Measurements from ENCODE around the gene OLAH. TPM values are rescaled to one million over a fixed set of nuclear protein-coding genes. Genes with fewer than 3 reads are reported as not detected.

The OLAH gene
- polyA plus RNA-seq, 3 donors = 0.09 TPM; not detected in 2

DNA sequence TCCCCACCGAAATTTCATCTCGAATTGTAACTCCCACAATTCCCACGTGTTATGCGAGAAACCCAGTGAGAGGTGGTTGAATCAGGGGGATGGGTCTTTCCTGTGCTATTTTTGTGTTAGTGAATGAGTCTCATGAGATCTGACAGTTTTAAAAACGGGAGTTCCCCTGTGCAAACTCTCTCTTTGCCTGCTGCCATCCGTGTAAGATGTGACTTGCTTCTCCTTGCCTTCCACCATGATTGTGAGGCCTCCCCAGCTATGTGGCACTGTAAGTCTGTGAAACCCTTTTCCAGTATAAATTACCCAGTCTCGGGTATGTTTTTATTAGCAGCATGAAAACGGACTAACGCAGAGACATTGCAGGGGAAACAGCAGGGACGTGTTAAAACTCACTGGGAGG is 5.3 kb upstream of the OLAH start:
- Mint-ChIP-seq H3K4me1 (peaks cover 47% of the 10 kb centered on the region), H3K4me3 (no peak overlapping the region), H3K9me3 (peaks cover 0 to 22% (median 16%) of the 10 kb centered on the region in 7 donors), H3K27me3 (ENCODE audit: low read depth in 3 of 3) (peaks cover 0 to 9% (median 0%) of the 10 kb centered on the region in 3 donors), H3K27ac (no peak overlapping the region), H3K36me3 (no peaks in the 10 kb centered on the region)
- intact Hi-C loops (cut with micrococcal nuclease) = no loop called here
- TF ChIP-seq, protein P1, sequence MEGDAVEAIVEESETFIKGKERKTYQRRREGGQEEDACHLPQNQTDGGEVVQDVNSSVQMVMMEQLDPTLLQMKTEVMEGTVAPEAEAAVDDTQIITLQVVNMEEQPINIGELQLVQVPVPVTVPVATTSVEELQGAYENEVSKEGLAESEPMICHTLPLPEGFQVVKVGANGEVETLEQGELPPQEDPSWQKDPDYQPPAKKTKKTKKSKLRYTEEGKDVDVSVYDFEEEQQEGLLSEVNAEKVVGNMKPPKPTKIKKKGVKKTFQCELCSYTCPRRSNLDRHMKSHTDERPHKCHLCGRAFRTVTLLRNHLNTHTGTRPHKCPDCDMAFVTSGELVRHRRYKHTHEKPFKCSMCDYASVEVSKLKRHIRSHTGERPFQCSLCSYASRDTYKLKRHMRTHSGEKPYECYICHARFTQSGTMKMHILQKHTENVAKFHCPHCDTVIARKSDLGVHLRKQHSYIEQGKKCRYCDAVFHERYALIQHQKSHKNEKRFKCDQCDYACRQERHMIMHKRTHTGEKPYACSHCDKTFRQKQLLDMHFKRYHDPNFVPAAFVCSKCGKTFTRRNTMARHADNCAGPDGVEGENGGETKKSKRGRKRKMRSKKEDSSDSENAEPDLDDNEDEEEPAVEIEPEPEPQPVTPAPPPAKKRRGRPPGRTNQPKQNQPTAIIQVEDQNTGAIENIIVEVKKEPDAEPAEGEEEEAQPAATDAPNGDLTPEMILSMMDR (IDR thresholded peaks at IDR 0.05) = no peak
- Histone ChIP-seq H3K4me3 (replicated peaks in 1 of 3; ENCODE audit: low read depth in 2 of 3, low read length in 3 of 3) (no peak overlapping the region), H3K4me2 (replicated peaks; ENCODE audit: extremely low read depth, low read length, poor library complexity, severe bottlenecking) (no peak overlapping the region), H3K4me1 (ENCODE audit: control insufficient read depth in 1 of 2, insufficient read depth in 2 of 2, low read length in 2 of 2) (peaks cover 50 to 53% of the 10 kb centered on the region in 2 donors), H4K20me1 (ENCODE audit: insufficient read depth, low read length) (no peaks in the 10 kb centered on the region), H3K79me2 (ENCODE audit: insufficient read depth, low read length) (no peaks in the 10 kb centered on the region), H3K36me3 (replicated peaks in 1 of 2; ENCODE audit: control insufficient read depth in 1 of 2, insufficient read depth in 2 of 2, low read length in 2 of 2) (no peaks in the 10 kb centered on the region), H3K9ac (ENCODE audit: insufficient read depth, low read length, poor library complexity, severe bottlenecking) (no peak overlapping the region), H3K9me3 (replicated peaks in 1 of 2; ENCODE audit: control insufficient read depth in 1 of 2, insufficient read depth in 1 of 2, low read length in 2 of 2) (peaks cover 10 to 12% of the 10 kb centered on the region in 2 donors), H3K27me3 (ENCODE audit: control insufficient read depth in 2 of 2, insufficient read depth in 2 of 2, low read length in 2 of 2) (no peaks in the 10 kb centered on the region), H2AFZ (ENCODE audit: insufficient read depth, low read depth, low read length, poor library complexity, severe bottlenecking) (no peak overlapping the region), H3K27ac (ENCODE audit: low read depth in 1 of 2, low read length in 2 of 2) (no peak overlapping the region)
- 97% methylated on average over 8 of the region's 10 CpGs for WGBS (ENCODE audit: insufficient coverage)
- no peak for DNase-seq

DNA sequence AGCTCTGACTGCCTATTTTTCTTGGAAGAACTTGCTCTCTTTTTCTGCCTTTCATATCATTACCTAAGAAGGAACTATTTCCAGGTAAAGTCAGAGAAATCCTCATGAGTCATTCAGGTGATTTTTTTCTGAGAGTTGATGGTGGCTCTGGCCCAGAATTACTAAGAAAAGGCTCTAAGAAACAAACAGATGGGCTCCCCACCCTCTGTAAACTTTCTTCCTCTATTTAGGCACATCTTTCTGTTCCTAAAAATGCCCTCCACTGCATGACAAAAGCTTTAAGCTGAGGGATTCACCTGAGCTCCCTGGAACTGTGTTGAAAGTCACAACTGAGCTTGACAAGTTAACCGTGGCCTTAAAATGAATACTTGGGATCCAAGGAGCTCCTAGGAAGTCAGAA is 1.6 kb downstream of the OLAH start:
- H3K36me3 ChIP-seq (replicated peaks in 1 of 2; ENCODE audit: control insufficient read depth in 1 of 2, insufficient read depth in 2 of 2, low read length in 2 of 2) = no peaks in the 10 kb centered on the region
- peaks cover 16 to 23% of the 10 kb centered on the region in 2 donors for H3K4me1 ChIP-seq (ENCODE audit: control insufficient read depth in 1 of 2, insufficient read depth in 2 of 2, low read length in 2 of 2)
- H3K36me3 Mint-ChIP-seq = no peaks in the 10 kb centered on the region
- intact Hi-C loops (cut with micrococcal nuclease) = no loop called here
- H3K9me3 ChIP-seq (replicated peaks in 1 of 2; ENCODE audit: control insufficient read depth in 1 of 2, insufficient read depth in 1 of 2, low read length in 2 of 2) = peaks cover 14 to 15% of the 10 kb centered on the region in 2 donors
- WGBS (ENCODE audit: insufficient coverage) = 80% methylated on average over 1 of the region's 1 CpG
- H3K4me2 ChIP-seq (replicated peaks; ENCODE audit: extremely low read depth, low read length, poor library complexity, severe bottlenecking) = no peak overlapping the region
- H4K20me1 ChIP-seq (ENCODE audit: insufficient read depth, low read length) = no peaks in the 10 kb centered on the region
- no peaks in the 10 kb centered on the region for H3K79me2 ChIP-seq (ENCODE audit: insufficient read depth, low read length)
- TF ChIP-seq, protein P1 (IDR thresholded peaks at IDR 0.05) = no peak
- no peak overlapping the region for H2AFZ ChIP-seq (ENCODE audit: insufficient read depth, low read depth, low read length, poor library complexity, severe bottlenecking)
- no peak overlapping the region for H3K27ac Mint-ChIP-seq
- peaks cover 3 to 22% (median 19%) of the 10 kb centered on the region in 7 donors for H3K9me3 Mint-ChIP-seq
- no peak overlapping the region for H3K9ac ChIP-seq (ENCODE audit: insufficient read depth, low read length, poor library complexity, severe bottlenecking)
- peaks cover 10% of the 10 kb centered on the region for H3K4me1 Mint-ChIP-seq
- peaks cover 0 to 9% (median 2%) of the 10 kb centered on the region in 3 donors for H3K27me3 Mint-ChIP-seq (ENCODE audit: low read depth in 3 of 3)
- DNase-seq = no peak
- no peak overlapping the region for H3K4me3 ChIP-seq (replicated peaks in 1 of 3; ENCODE audit: low read depth in 2 of 3, low read length in 3 of 3)
- no peak overlapping the region for H3K4me3 Mint-ChIP-seq
- H3K27ac ChIP-seq (ENCODE audit: low read depth in 1 of 2, low read length in 2 of 2) = no peak overlapping the region
- no peaks in the 10 kb centered on the region for H3K27me3 ChIP-seq (ENCODE audit: control insufficient read depth in 2 of 2, insufficient read depth in 2 of 2, low read length in 2 of 2)

All from CD14-positive monocyte (primary cell).